HG03520 (cell line): ENCODE results near the gene STC2.
"Not testable (repeated sequence)": the region's sequence is repeated elsewhere in the genome, so short reads cannot be mapped to it uniquely, and the experiment has no call there.

Experiments used
- ATAC-seq: cut with Tn5 transposase; IDR thresholded peaks from one replicate; pipeline ENCODE4 v1.9.1; 2021; ENCODE audit warnings: mild to moderate bottlenecking, moderate library complexity; ENCODE audit not compliant: unreplicated experiment

The STC2 gene

GRCh38 chr5:173296737-173297676 lies 31.2 kb downstream of the STC2 start:
- ATAC-seq, result no peak

GRCh38 chr5:173295796-173296195 lies 32.4 kb downstream of the STC2 start:
- no peak for ATAC-seq

- no peak for ATAC-seq
These were observed 33.4 kb downstream of the STC2 start for GRCh38 chr5:173294673-173295320.

GRCh38 chr5:173293817-173294672 lies 34.2 kb downstream of the STC2 start:
- peak; percentile 59 for ATAC-seq

GRCh38 chr5:173291722-173292658 lies 36.2 kb downstream of the STC2 start:
- ATAC-seq, result no peak

- no peak for ATAC-seq
These were observed 37.6 kb downstream of the STC2 start for GRCh38 chr5:173290477-173291131.

- no peak for ATAC-seq
These were observed 38.8 kb downstream of the STC2 start for GRCh38 chr5:173289372-173289771.

GRCh38 chr5:173288632-173289031 lies 39.6 kb downstream of the STC2 start:
- ATAC-seq, result no peak

GRCh38 chr5:173287086-173287485 lies 41.1 kb downstream of the STC2 start:
- ATAC-seq, result no peak

GRCh38 chr5:173284343-173284958 lies 43.8 kb downstream of the STC2 start:
- not testable (repeated sequence) for ATAC-seq

GRCh38 chr5:173283318-173284288 lies 44.6 kb downstream of the STC2 start:
- ATAC-seq, result peak; percentile 94

GRCh38 chr5:173282916-173283315 lies 45.3 kb downstream of the STC2 start:
- ATAC-seq, result no peak

GRCh38 chr5:173281910-173282309 lies 46.3 kb downstream of the STC2 start:
- no peak for ATAC-seq

- ATAC-seq, result no peak
These were observed 49.0 kb downstream of the STC2 start for GRCh38 chr5:173279166-173279565.

GRCh38 chr5:173278641-173279040 lies 49.6 kb downstream of the STC2 start:
- ATAC-seq, result no peak

- no peak for ATAC-seq
These were observed 50.0 kb downstream of the STC2 start for GRCh38 chr5:173278172-173278571.

GRCh38 chr5:173274771-173275170 lies 53.4 kb downstream of the STC2 start:
- no peak for ATAC-seq

GRCh38 chr5:173271419-173271818 lies 56.8 kb downstream of the STC2 start:
- no peak for ATAC-seq
